Suppressor macrophage (primary cell): Measurements from ENCODE around the gene DIO3.
"Not testable (repeated sequence)": the region's sequence is repeated elsewhere in the genome, so short reads cannot be mapped to it uniquely, and the experiment has no call there.

ENCODE experiments used
- DNase-seq, 4 experiments: peaks; one replicate each; pipeline ENCODE4 v3.0.0-alpha.2; 2020 to 2022

DIO3 gene

DNA sequence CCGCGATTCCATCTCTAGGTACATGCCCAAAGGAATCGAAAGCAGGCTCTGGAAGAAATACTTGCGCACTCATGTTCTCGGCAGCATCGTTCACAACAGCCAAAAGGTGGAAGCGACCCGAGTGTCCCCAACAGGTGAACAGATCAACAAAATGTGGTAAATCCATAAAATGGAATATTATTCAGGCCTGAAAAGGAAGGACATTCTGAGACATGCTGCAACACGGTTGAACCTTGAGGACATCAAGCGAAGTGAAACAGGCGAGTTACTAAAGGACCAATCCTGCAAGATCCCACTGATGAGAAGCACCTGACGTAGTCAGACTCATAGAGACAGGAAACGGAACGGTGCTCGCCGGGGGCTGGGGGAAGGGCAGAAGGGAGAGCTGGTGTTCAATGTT lies 17.5 kb upstream of the DIO3 start:
- DNase-seq = no peak

DNA sequence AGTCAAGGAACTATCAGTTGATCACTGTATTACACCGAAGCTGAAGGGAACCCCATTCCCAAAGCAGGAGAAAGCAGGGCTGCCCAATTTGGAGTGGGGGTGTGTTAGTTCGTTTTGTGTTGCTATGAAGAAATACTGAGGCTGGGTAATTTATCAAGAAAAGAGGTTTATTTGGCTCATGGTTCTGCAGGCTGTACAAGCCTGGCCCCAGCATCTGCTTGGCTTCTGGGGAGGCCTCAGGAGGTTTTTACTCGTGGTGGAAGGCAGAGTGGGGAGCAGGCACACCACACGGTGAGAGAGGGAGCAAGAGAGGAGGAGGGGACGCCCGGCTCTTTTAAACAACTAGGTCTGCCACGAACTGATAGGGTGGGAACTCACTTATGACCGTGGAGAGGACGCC lies 16.7 kb upstream of the DIO3 start:
- DNase-seq = no peak

DNA sequence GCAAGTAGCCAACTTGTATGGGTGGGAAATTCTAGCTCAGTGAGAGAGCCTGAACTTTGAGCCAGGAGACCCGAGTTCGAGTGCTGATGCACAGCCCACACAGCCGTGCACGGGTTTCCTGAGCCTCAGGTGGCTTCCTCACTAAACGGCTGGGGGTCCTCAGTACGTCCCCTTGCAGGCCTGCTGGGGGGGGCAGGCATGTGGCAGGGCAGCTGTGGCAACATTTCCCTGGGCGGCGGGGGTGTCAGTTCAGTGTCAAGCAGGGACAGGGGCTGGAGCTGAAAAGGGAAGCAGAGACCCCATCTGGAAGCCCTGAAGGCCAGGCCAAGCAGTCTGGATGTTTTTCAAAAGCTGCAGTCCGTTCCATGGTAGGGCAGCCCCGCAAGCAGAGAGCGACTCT lies 14.6 kb upstream of the DIO3 start:
- no peak for DNase-seq

- no peak for DNase-seq
Observed at GRCh38 chr14:101547107-101547738, 14.1 kb upstream of the DIO3 start.

GRCh38 chr14:101547961-101548669 lies 13.2 kb upstream of the DIO3 start:
- DNase-seq = no peak

GRCh38 chr14:101548710-101549109 lies 12.6 kb upstream of the DIO3 start:
- no peak for DNase-seq

DNA sequence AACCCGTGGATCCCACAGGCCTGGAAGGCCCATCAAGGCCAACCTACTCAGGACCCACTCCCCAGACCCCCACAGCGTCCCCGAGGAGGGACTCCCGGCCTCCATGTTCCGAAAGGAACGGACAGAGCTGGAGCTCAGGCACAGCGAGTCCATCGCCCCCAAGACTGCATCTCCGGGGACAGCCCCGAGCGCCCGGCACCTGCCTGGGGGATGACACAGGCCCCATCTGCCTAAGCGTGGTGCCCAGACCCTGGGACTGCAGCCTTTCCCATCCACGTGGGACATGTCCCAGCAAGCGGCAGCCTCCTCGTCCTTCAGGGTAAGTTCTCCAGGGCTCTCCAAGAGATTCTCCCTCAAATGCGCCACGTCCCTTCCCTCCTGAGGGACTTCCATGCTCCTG lies 12.1 kb upstream of the DIO3 start:
- no peak for DNase-seq

DNA sequence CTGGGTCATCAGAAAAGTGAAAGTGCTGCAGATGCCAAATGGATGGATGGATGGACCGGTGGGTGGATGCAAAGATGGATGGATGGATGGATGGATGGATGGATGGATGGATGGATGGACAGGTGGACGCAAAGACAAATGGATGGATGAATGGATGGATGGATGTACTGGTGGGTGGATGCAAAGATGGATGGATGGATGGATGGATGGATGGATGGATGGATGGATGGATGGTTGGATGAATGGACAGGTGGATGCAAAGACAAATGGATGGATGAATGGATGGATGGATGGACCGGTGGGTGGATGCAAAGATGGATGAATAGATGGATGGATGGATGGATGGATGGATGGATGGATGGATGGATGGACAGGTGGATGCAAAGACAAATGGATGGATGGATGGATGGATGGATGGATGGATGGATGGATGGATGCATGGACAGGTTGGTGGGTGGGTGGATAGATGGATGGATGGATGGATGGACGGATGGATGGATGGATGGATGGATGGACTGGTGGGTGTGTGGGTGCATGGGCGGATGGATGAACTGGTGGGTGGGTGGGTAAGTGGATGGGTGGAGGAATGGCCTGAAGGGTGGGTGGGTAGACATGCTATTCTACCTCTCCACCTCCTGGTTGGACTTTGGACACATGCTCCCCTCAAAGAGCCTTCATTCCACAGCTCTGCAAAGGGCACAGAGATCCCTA lies 10.9 kb upstream of the DIO3 start:
- not testable (repeated sequence) for DNase-seq

- DNase-seq = no peak
Observed at GRCh38 chr14:101551729-101552595, 9.3 kb upstream of the DIO3 start.

GRCh38 chr14:101552786-101553231 lies 8.5 kb upstream of the DIO3 start:
- DNase-seq = no peak

DNA sequence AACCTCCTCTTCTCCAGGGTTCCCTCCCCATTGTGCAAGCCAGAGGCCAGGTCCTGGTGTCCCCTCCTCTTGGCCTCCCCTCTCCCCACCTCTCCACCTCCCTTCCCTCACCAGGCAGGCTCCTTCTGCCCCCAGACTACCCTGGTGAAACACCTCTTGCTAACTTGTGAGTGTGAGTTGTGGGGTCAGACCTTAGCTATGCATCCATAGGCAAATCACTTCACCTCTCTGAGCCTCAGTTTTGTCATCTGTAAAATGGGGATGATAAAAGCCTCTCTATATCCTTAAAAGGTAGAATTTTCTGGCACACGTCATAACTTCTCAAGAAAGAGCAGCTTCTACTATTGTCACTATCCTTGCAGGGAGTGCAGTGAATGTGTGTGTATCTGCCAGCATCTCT lies 7.9 kb upstream of the DIO3 start:
- no peak for DNase-seq

DNA sequence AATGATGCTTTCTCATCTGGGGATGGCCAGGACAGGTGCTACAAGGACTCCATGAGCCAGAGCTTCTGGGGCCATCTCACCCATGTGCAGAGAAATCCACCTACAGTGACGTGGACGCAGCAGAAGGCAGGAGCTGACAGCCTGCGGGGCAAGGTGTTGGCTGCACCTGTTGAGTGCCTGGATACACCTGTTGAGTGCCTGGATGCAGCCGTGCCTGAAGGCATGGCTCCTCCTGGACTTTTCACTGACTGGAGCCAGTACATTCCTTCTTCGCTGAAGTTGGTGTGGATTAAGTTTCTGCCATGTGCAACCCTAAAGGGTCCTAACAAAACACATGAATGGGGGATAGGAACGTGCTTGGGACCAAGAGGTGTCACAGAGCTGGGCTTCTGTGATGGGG lies 7.4 kb upstream of the DIO3 start:
- no peak for DNase-seq

GRCh38 chr14:101554991-101555668 lies 6.2 kb upstream of the DIO3 start:
- DNase-seq = no peak

DNA sequence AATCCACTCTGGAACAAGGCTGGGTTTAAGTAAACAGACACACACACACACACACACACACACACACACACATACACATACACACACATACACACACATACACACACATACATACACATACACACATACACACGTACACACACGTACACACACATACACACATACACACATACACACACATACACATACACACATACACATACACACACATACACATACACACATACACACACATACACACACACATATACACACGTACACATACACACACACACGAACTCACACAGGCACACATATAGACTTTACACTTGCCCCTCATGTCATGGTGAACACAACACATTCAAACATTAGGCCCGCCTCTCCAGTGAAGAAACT lies 5.6 kb upstream of the DIO3 start:
- not testable (repeated sequence) for DNase-seq

DNA sequence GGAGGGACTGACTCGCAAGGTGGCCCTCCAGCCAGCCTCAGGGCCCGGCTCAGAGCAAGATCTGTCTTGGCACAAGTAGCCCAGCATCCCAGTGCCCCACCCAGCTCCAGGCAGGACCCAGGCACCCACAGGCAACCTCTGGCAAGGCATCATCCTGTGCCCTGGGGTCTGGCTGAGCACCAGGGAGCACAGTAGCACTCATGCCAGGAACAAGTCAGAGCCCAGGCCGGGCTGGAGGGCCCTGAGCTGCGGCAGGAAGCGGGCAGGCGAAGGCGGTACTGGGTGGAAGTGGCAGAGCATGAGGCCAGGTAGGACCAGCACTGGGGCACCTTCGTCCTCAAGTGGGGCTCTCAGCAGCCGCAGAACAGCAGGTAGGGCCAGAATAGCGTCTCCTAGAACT lies 5.2 kb upstream of the DIO3 start:
- no peak for DNase-seq

GRCh38 chr14:101556566-101557320 lies 4.6 kb upstream of the DIO3 start:
- DNase-seq = no peak

- DNase-seq = no peak
Observed at GRCh38 chr14:101557321-101557695, 4.0 kb upstream of the DIO3 start.

- no peak for DNase-seq
Observed at GRCh38 chr14:101557811-101558738, 3.2 kb upstream of the DIO3 start.

- DNase-seq = no peak
Observed at GRCh38 chr14:101558739-101559240, 2.5 kb upstream of the DIO3 start.

GRCh38 chr14:101559250-101559623 lies 2.1 kb upstream of the DIO3 start:
- DNase-seq = no peak
